ENCODE measurements around the gene TUB. TPM values are rescaled to one million over a fixed set of nuclear protein-coding genes. Genes with fewer than 3 reads are reported as not detected.
A peak's percentile ranks its signal among the peaks of the same experiment; 100 is the strongest.

TUB gene
- polyA plus RNA-seq, 1 experiment = 11.8 TPM

GRCh38 chr11:8060801-8061554 lies 20.0 kb upstream of the TUB start:
- TF ChIP-seq CTCF (IDR thresholded peaks at IDR 0.05; ENCODE audit: insufficient read depth, low read depth, low read length) = no peak
- CTCF ChIA-PET = interaction anchor here (1.0 to 1.8 kb wide), 5 partner anchors 8 to 38 kb away, joined by 5 to 9 read pairs (median 5); no protein-coding TSS in a partner anchor
- DNase-seq (ENCODE audit: low read depth) = peak; percentile 14
- Histone ChIP-seq H3K36me3 (ENCODE audit: control insufficient read depth, insufficient read depth, low read length) (no peaks in the 10 kb centered on the region), H3K4me3 (ENCODE audit: low read depth, low read length) (no peak overlapping the region), H3K27me3 (ENCODE audit: control insufficient read depth, insufficient read depth, low read length) (no peaks in the 10 kb centered on the region)
- POLR2A ChIA-PET = no interaction called here

- TF ChIP-seq CTCF (IDR thresholded peaks at IDR 0.05; ENCODE audit: insufficient read depth, low read depth, low read length) = no peak
- no peak for DNase-seq (ENCODE audit: low read depth)
- CTCF ChIA-PET = interaction anchor here (1.0 to 1.8 kb wide), 3 partner anchors 7 to 37 kb away, joined by 5 read pairs; no protein-coding TSS in a partner anchor
- Histone ChIP-seq H3K4me3 (ENCODE audit: low read depth, low read length) (no peak overlapping the region), H3K36me3 (ENCODE audit: control insufficient read depth, insufficient read depth, low read length) (no peaks in the 10 kb centered on the region), H3K27me3 (ENCODE audit: control insufficient read depth, insufficient read depth, low read length) (no peaks in the 10 kb centered on the region)
- POLR2A ChIA-PET = no interaction called here
Observed at GRCh38 chr11:8061555-8062428, 19.2 kb upstream of the TUB start.

GRCh38 chr11:8062781-8063257 lies 18.2 kb upstream of the TUB start:
- Histone ChIP-seq H3K4me3 (ENCODE audit: low read depth, low read length) (no peak overlapping the region), H3K27me3 (ENCODE audit: control insufficient read depth, insufficient read depth, low read length) (no peaks in the 10 kb centered on the region), H3K36me3 (ENCODE audit: control insufficient read depth, insufficient read depth, low read length) (no peaks in the 10 kb centered on the region)
- ChIA-PET POLR2A (no interaction called here), CTCF (interaction anchor here (1.4 kb wide), 1 partner anchor 30 kb away, joined by 4 read pairs; no protein-coding TSS in a partner anchor)
- DNase-seq (ENCODE audit: low read depth) = no peak
- no peak for TF ChIP-seq CTCF (IDR thresholded peaks at IDR 0.05; ENCODE audit: insufficient read depth, low read depth, low read length)

GRCh38 chr11:8063324-8063723 lies 17.7 kb upstream of the TUB start:
- CTCF ChIA-PET = interaction anchor here (0.7 to 1.4 kb wide), 4 partner anchors 17 to 46 kb away, joined by 3 to 5 read pairs (median 4); partner anchors contain the start of gene TUB
- POLR2A ChIA-PET = no interaction called here
- no peaks in the 10 kb centered on the region for H3K36me3 ChIP-seq (ENCODE audit: control insufficient read depth, insufficient read depth, low read length)
- no peak overlapping the region for H3K4me3 ChIP-seq (ENCODE audit: low read depth, low read length)
- no peak for TF ChIP-seq CTCF (IDR thresholded peaks at IDR 0.05; ENCODE audit: insufficient read depth, low read depth, low read length)
- no peak for DNase-seq (ENCODE audit: low read depth)
- H3K27me3 ChIP-seq (ENCODE audit: control insufficient read depth, insufficient read depth, low read length) = no peaks in the 10 kb centered on the region

- no peak for DNase-seq (ENCODE audit: low read depth)
- Histone ChIP-seq H3K36me3 (ENCODE audit: control insufficient read depth, insufficient read depth, low read length) (no peaks in the 10 kb centered on the region), H3K4me3 (ENCODE audit: low read depth, low read length) (no peak overlapping the region), H3K27me3 (ENCODE audit: control insufficient read depth, insufficient read depth, low read length) (no peaks in the 10 kb centered on the region)
- POLR2A ChIA-PET = no interaction called here
- CTCF ChIA-PET = interaction anchor here (2.6 kb wide), 1 partner anchor 26 kb away, joined by 12 read pairs; no protein-coding TSS in a partner anchor
- no peak for TF ChIP-seq CTCF (IDR thresholded peaks at IDR 0.05; ENCODE audit: insufficient read depth, low read depth, low read length)
Observed at GRCh38 chr11:8065031-8065430, 16.0 kb upstream of the TUB start.

Data from BJ (cell line).